Coronary artery (tissue), 2 donors: ENCODE measurements around the gene CD52.

ENCODE experiments used
- DNase-seq: peaks from one replicate; pipeline ENCODE4 v3.0.0-alpha.2; 2017; ENCODE audit warnings: low spot score
- H3K27ac ChIP-seq, 2 donors: fragments of 200-600 bp; sonication (generic); one replicate each; pipeline ENCODE4 v1.5.1; 2016 to 2019
- H3K4me3 ChIP-seq: fragments of 200-600 bp; sonication (generic); 2 replicates; pipeline ENCODE4 v1.5.1; 2016; ENCODE audit warnings: mild to moderate bottlenecking, moderate library complexity
- CTCF ChIP-seq: fragments of 200-600 bp; sonication (generic); IDR thresholded peaks from one replicate; pipeline ENCODE4 v1.5.1; 2019; ENCODE audit warnings: antibody characterized with exemption

CD52 gene

DNA sequence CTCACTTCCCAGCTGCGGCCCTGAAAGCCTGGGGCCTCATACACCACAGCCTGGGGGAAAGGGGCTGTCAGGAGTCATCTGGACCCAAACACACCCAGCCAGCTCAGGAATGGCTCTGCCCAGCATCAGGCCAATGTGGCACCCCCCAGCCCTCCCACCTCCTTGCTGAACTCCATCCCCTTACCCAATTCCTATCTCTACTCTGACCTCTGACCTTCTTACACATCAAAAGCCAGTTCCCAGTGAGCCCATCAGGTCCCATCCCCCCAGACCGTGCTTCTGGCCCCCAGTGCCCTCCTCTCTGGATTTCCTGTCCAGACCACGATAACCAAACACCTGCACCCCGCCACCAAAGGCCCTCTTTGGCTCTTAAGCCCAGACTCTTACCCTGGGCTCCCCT lies 19.9 kb downstream of the CD52 start:
- no peak overlapping the region for H3K4me3 ChIP-seq
- no peak overlapping the region for H3K27ac ChIP-seq
- no peak for DNase-seq
- TF ChIP-seq CTCF = no peak

DNA sequence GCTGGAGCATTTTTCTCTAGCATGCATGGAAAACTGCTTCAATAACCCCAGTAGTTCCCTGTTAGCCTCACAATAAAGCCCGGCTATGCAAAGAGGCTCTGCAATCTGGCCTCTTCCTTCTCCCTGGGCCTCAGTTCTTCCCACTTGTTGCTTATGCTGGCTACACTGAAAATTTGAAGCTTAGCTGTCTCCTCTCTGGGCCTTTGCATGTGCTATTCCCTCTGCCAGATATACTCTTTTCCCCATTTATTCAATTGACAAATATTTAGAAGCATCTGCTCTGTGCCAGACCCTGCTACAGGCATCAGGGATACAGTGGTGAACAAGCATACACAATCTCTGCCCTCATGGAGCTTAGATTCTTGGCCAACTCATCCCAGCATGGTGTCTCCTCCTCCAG lies 20.9 kb downstream of the CD52 start:
- no peak for DNase-seq
- no peak overlapping the region for H3K27ac ChIP-seq
- H3K4me3 ChIP-seq = no peak overlapping the region
- TF ChIP-seq CTCF = no peak

- no peak for TF ChIP-seq CTCF
- H3K27ac ChIP-seq = no peak overlapping the region
- H3K4me3 ChIP-seq = no peak overlapping the region
- DNase-seq = no peak
These were observed 22.3 kb downstream of the CD52 start for GRCh38 chr1:26340047-26340481.

DNA sequence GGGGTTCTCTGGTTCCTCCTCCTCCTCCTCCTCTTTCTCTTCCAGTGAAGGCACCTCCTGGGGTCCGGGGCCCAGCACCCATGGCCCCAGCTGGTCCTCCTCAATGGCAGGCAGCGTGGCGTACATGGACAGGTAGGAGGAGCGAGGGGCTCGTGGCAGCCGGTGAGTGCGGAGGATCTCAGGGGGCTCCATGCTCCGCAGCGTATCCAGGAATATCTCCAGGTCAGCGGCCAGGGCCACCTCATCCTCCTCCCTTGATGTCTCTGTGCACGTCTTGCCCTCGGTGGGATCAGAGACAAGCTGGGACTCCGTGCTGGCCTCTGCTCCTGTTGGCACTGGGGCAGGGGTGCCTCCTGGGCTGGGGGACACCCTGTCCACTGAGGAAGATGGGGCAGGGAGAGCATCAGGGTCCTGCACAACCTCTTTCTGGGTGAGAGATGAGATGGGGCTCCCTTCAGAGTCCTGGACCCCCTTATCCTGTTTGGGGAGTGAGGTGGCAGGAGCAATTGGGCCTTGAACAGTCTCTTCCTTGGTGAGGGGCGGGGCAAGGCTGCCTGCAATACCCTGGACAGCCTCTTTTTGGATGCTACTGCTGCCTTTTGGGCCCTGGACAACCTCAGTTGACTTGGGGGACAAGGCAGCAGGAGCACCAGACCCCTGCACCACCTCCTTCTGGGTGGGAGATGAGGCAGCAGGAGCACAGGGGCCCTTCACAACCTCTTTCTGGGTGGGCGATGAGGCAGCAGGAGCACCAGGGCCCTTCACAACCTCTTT lies 26.6 kb downstream of the CD52 start:
- Histone ChIP-seq H3K4me3 (no peak overlapping the region), H3K27ac (no peak overlapping the region)
- TF ChIP-seq CTCF = no peak
- DNase-seq = no peak

GRCh38 chr1:26345718-26346117 lies 28.0 kb downstream of the CD52 start:
- H3K4me3 ChIP-seq = no peak overlapping the region
- TF ChIP-seq CTCF = no peak
- DNase-seq = no peak
- no peak overlapping the region for H3K27ac ChIP-seq

- no peak for TF ChIP-seq CTCF
- Histone ChIP-seq H3K27ac (no peak overlapping the region), H3K4me3 (no peak overlapping the region)
- DNase-seq = no peak
These were observed 28.7 kb downstream of the CD52 start for GRCh38 chr1:26346274-26347033.
